Measurements from ENCODE around the gene RIPOR3.
"Not testable (repeated sequence)": the region's sequence is repeated elsewhere in the genome, so short reads cannot be mapped to it uniquely, and the experiment has no call there.

Gene RIPOR3

DNA sequence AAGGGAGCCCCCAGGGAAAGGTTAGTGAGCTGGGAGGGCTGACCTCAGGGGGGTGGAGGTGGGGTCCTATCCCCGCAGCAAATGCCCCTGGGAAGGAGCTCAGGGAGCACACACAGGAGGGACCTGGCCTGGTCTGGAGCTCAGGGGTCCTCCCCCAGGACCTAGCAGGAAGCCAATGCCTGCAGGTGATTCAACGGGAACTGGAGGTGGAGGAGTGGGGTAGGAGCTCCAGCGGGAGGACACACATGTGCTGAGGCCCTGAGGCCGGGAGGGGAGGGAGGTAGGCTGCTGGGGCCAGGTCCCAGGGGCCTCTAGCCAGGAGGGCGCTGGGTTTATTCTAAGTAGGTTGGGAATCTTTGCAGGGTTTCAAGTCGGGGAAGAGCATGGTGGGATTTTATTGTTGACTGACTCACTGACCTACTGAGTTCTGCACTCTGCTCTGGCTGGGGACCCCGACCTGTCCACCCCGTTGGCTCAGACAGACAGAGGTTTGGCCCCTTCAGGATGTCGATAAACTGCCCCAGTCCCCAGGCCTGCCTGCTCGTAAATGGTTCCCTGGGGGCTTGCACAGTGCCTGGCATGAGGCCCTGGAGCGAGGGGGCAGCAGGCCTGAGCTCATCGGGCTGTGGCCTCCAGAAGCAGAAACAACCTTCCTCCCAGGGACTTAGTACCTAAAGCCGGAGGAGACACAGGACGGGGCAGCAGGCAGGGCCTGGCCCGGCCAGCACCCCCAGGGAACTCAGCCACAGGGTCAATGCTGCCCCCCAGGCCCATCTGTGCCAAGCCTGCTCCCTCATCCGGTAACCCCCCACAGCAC, 62.3 kb downstream of the RIPOR3 start:
- no peak for ATAC-seq

DNA sequence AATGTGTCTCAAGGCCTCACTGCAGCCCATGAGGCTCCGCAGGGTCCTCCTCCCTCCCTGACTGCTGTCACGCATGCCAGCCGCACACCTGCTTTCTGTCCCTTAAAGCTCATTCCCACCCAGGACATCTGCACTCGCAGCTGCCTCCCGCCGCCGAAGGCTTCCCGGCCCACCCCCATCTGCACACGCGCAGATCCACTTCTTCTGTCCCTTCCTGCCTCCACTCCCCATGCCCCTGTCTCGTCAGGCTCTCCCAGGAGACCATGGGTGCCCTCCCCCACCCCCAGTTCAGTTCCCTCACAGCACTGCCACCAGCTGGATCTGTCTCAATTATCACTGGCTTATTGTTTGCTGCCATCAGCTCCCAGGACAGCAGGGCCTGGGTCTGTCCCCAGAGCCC, 63.0 kb downstream of the RIPOR3 start:
- no peak for ATAC-seq

DNA sequence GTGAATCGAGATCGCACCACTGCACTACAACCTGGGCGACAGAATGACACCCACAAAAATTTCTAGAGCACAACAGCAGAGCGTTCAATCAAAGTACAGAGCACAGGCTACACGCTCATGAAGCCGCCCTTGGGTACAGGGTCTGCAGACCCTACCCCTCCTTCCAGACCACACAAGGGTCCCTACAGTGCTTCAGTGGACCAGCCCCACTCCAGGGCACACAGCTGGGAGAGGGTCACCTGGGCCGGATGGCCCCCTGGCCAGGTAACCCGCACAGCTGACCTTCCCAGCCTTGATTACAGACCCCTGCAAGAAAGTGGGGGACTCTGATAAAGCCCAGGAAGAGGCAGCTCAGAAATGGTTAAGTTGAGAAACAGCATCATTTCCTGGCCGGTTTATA, 63.6 kb downstream of the RIPOR3 start:
- ATAC-seq: no peak

- ATAC-seq: no peak
Measured at GRCh38 chr20:50625986-50626677, 65.2 kb downstream of the RIPOR3 start.

DNA sequence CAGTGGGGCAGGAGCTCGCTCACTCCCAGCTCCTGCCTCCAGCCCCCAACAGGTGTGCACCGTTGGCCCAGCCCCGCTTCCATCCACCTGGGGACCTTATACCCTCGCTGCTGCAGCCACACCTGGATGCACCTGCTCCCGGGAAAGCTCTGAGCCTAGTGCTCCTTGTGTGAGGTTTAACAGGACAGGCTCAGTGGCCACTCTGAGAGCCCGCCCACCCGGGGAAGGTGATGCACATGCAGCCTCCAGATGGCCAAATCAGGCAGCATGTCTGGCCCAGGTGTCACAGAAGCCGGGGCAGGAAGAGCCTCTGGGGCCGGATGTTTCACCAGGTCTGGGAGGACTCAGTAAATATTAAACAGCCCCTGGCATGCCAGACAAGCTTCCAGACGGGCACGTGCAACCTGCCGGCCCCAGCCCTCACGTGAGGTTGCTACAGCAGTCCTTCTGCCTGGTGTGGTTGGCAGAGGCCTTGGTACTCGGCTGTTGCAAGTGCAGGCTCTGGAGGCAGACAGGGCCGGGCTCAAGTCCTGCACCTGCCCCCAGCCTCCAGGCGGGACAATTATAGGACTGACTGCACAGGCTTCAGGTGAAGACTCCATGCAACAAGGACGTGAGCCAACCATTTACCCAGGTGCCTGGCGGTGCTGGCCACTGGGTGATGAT, 66.9 kb downstream of the RIPOR3 start:
- no peak for ATAC-seq

DNA sequence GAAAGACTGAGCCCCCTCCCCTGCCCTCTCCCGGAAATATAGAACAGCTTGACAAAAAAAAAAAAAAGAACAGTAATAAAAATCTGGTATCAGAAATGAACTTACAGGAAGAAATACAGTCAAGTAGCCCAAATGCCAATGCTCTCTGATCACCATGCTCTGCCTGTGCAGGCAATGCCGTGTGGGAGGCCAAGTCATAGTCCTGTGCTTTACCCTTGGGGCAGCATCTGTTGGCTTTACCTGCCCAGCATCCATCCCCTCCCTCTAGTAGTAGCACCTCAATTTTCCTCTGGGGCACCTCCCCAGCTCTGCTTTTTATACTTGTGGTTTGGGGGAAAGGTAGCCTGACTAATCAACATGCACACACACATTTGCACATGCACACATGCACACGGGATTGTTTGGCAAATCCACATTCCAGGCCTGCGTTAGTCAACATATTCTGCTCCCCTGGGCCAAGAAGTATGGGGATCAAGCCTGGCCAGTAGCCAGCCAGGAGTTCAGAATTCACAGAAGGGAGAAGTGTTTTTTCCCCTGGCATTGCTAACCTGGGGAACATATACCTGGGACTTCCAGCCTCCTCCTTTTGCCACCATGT, 70.2 kb downstream of the RIPOR3 start:
- no peak for ATAC-seq

DNA sequence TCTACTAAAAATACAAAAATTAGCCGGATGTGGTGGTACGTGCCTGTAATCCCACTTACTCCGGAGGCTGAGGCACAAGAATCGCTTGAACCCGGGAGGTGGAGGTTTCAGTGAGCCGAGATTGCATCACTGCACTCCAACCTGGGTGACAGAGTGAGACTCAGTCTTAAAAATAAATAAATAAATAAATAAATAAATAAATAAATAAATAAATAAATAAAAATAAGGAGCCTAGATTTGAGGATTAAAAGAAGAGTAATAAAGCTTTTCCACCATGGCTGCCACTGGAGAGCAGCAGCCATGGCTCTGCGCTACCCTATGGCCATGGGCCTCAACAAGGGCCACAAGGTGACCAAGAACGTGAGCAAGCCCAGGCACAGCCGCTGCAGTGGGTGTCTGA, 70.9 kb downstream of the RIPOR3 start:
- ATAC-seq: not testable (repeated sequence)

DNA sequence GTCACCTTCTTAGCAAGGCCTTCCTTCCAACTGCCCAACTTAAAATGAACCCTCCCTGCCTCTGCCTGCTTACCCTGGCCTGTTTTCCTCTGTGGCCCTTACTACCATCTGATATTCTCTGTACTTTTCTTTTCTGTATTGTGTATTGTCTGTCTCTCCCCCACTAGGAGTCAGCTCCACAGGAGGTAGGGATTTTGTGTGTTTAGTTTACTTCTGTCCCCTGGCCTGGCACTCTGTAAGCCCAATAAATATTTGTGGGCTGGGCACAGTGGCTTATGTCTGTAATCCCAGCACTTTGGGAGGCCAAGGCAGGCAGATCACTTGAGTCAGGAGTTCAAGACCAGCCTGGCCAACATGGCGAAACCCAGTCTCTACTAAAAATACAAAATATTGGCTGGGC, 72.8 kb downstream of the RIPOR3 start:
- ATAC-seq: no peak

DNA sequence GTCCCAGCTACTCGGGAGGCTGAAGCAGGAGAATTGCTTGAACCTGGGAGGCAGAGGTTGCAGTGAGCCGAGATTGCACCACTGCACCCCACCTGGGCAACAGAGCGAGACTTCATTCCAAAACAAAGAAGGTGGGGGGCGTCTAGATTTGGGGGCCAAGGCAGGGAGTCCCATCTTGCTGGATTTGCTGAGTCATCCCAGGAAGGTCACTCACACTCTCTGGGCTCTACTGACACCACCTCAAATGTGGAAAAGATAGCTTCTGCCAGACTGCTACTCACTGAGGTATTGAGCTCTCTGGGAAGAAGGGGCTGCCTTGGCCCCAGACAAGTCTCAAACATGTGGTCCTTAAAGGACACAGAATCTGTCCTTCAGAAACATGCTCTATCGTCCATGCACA, 74.3 kb downstream of the RIPOR3 start:
- ATAC-seq: no peak

DNA sequence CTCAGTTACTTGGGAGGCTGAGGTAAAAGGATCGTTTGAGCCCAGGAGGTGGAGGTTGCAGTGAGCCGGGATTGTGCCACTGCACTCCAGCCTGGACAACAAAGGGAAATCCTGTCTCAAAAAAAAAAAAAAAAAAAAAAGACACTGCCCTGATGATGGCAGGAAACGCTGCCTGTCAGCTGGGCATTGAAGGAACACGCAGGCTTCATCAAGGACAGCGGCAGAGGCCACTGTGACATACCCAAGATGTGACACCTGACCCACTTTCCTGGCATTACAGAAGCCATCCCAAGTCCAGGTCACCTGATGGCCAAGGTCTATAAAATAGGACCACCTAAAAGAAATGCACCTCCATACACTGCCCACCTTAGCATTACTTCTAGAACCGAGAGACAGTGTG, 75.9 kb downstream of the RIPOR3 start:
- no peak for ATAC-seq

DNA sequence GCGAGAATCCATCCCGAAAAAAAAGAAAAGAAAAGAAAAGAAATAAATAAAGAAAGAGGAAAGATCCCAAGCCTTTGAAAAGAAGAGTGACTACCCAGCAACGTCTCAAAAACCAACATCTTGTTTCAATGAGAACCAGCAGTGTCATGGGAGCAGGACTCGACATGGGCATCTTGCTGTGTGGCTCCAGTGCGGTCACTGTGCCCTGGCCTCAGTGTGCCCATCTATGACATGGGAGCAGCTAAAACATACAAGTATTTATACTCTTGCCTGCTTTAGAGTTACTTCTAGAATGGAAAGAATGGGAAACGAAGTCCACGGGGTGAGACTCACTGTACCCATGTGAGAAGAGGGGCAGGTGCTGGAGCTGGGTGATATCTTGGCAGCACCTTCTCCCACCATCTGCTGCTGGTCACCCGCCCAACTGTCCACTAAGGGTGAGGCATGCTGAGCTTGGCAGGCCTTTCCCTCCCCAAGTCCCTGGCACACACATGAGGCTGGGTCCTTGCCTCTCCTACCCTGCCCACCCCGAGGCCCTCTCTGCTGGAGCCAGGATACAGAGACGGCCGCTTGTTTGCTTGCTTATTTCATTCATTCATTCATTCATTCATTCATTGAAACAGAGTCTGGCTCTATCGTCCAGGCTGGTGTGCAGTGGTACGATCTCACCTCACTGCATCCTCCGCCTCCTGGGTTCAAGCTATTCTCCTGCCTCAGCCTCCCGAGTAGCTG, 77.7 kb downstream of the RIPOR3 start:
- no peak for ATAC-seq

- no peak for ATAC-seq
Measured at GRCh38 chr20:50611128-50611810, 80.1 kb downstream of the RIPOR3 start.

GRCh38 chr20:50610212-50610718, 81.1 kb downstream of the RIPOR3 start:
- no peak for ATAC-seq

DNA sequence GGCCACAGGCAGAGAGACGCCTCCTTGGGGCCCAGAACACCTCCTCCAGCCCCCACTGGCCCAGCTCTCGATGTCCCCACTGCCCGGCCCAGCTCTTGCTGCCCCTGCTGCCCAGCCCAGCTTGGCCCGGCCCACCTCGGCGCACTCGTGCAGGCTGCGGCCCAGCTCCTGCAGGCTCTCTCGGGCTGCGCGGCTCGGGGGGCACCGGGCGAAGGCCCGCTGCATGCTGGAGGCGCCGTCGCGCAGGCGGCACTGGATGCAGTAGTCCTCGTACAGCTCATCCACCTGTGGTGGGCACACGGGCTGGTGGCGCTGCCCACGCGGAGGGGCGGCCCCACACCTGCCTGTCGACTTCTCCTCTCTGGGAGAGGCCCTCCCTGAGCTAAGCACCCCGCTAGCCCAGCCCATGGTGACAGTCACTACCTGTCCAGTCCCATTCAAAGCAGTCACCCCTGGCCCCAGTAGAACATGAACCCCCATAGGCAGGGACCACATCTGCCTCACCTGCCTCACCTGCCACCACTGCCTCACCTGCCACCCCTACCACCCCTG, 81.8 kb downstream of the RIPOR3 start:
- no peak for ATAC-seq

- no peak for ATAC-seq
Measured at GRCh38 chr20:50608750-50609104, 82.6 kb downstream of the RIPOR3 start.

- ATAC-seq: no peak
Measured at GRCh38 chr20:50607850-50608749, 83.2 kb downstream of the RIPOR3 start.

DNA sequence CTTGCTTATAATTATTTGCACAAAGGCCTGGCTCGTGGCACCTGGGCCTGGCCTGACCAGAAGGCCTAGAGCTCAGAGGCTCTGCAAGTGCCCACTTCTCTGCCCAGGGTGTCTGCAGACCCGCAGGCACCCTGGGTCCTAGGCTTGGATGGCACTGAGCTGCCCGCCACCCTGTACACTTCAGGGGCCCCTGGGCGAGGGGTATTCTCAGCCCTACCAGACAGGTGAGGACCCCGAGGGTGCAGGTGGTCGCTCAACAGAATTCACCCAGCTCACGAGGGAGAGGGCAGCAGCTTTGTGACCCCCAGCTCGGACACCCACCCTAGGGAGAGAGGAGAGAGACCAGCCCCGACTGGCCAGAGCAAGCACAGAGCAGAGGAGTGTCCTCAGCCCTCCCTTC, 83.9 kb downstream of the RIPOR3 start:
- ATAC-seq: no peak

DNA sequence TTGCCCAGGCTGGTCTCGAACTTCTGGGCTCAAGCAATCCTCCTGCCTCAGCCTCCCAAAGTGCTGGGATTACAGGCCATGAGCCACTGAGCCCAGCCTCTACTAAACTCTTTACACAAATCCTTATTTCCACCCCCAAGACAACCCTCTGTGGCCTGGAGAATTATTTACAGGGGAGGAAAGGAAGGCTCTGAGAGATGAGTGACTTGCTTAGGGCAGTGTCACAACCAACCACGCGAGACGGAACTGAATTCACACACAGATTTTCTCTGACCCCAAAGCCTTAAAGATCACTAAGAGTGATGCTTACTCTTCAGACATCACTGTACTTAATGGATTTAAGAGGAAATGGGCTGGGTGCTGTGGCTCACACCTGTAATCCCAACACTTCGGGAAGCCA, 86.2 kb downstream of the RIPOR3 start:
- no peak for ATAC-seq

DNA sequence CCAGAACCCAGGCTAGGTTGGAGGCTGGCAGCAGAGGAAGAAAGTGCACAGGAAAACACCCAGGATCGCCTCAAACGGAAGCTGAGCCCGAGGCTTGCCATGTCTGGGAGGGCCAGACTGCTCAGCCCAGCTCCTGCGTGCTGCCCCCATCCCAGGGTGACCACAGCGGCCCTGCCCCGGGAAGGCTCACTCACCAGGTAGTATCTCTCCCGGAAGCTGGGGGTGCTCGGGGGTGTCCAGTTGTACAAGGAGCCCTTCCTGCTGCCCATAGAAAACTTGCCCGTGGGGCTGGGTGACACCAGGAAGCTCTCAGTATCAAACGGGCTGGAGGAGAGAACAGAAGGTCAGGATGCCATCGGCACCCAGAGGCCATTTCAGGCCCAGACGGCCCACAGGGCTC, 86.9 kb downstream of the RIPOR3 start:
- no peak for ATAC-seq

- no peak for ATAC-seq
Measured at GRCh38 chr20:50602432-50603088, 88.8 kb downstream of the RIPOR3 start.
